ENCODE data around the gene NCOA1.

The NCOA1 gene

DNA sequence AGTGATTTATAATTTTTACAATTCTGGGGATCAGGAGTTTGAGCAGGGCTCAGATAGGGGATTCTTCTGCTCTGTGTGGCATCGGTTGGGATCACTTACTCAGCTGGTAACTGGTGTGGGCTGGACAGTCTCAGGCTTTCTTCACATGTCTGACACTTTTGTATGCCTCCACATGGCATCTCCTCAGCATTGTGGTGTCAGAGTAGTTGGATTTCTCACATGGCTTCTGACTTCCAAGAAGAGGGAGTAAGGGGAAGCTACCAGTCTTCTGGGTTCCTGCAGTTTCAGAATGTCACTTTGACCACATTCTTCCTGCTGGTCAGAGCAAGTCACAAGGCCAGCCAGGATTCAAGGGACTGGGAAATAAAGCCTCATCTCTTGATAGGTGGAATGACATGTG, 55.6 kb downstream of the NCOA1 start:
- Histone ChIP-seq H3K4me3 (ENCODE audit: low read depth, low read length) (no peak overlapping the region), H3K36me3 (ENCODE audit: control insufficient read depth in 2 of 2, insufficient read depth in 1 of 2, low read length in 2 of 2) (no peaks in the 10 kb centered on the region), H3K4me1 (ENCODE audit: control insufficient read depth, insufficient read depth, low read length) (no peaks in the 10 kb centered on the region), H3K27ac (ENCODE audit: extremely low read depth, low read depth, low read length) (no peak overlapping the region), H3K9me3 (ENCODE audit: control insufficient read depth, insufficient read depth, low read depth, low read length) (no peaks in the 10 kb centered on the region)
- ChIA-PET CTCF (no interaction called here), POLR2A (no interaction called here)
- TF ChIP-seq, protein P1, sequence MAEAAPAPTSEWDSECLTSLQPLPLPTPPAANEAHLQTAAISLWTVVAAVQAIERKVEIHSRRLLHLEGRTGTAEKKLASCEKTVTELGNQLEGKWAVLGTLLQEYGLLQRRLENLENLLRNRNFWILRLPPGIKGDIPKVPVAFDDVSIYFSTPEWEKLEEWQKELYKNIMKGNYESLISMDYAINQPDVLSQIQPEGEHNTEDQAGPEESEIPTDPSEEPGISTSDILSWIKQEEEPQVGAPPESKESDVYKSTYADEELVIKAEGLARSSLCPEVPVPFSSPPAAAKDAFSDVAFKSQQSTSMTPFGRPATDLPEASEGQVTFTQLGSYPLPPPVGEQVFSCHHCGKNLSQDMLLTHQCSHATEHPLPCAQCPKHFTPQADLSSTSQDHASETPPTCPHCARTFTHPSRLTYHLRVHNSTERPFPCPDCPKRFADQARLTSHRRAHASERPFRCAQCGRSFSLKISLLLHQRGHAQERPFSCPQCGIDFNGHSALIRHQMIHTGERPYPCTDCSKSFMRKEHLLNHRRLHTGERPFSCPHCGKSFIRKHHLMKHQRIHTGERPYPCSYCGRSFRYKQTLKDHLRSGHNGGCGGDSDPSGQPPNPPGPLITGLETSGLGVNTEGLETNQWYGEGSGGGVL (tag by site-specific recombination; IDR thresholded peaks at IDR 0.05), result no peak
- TF ChIP-seq GLI4 (tag by site-specific recombination; IDR thresholded peaks at IDR 0.05) (no peak), GLIS1 (tag by site-specific recombination; IDR thresholded peaks at IDR 0.05) (no peak), ZFP69B (tag by site-specific recombination; IDR thresholded peaks at IDR 0.05) (no peak), BCL11A (tag by site-specific recombination; IDR thresholded peaks at IDR 0.05; ENCODE audit: low read depth) (no peak), ZNF202 (tag by site-specific recombination; IDR thresholded peaks at IDR 0.05; ENCODE audit: borderline replicate concordance) (no peak), ZNF112 (tag by site-specific recombination; IDR thresholded peaks at IDR 0.05) (no peak), TRIM28 (IDR thresholded peaks at IDR 0.05; ENCODE audit: borderline replicate concordance, low read length) (no peak), SP7 (tag by site-specific recombination; IDR thresholded peaks at IDR 0.05) (no peak), ZNF24 (tag by site-specific recombination; IDR thresholded peaks at IDR 0.05) (no peak), ZNF140 (tag by site-specific recombination; IDR thresholded peaks at IDR 0.05) (no peak)
- TF ChIP-seq, protein P2, sequence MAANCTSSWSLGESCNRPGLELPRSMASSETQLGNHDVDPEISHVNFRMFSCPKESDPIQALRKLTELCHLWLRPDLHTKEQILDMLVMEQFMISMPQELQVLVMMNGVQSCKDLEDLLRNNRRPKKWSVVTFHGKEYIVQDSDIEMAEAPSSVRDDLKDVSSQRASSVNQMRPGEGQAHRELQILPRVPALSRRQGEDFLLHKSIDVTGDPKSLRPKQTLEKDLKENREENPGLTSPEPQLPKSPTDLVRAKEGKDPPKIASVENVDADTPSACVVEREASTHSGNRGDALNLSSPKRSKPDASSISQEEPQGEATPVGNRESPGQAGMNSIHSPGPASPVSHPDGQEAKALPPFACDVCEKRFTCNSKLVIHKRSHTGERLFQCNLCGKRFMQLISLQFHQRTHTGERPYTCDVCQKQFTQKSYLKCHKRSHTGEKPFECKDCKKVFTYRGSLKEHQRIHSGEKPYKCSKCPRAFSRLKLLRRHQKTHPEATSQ (tag by site-specific recombination; IDR thresholded peaks at IDR 0.05), result no peak
- TF ChIP-seq, protein P3, sequence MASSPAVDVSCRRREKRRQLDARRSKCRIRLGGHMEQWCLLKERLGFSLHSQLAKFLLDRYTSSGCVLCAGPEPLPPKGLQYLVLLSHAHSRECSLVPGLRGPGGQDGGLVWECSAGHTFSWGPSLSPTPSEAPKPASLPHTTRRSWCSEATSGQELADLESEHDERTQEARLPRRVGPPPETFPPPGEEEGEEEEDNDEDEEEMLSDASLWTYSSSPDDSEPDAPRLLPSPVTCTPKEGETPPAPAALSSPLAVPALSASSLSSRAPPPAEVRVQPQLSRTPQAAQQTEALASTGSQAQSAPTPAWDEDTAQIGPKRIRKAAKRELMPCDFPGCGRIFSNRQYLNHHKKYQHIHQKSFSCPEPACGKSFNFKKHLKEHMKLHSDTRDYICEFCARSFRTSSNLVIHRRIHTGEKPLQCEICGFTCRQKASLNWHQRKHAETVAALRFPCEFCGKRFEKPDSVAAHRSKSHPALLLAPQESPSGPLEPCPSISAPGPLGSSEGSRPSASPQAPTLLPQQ (tag by site-specific recombination; IDR thresholded peaks at IDR 0.05), result no peak
- TF ChIP-seq, protein P4, sequence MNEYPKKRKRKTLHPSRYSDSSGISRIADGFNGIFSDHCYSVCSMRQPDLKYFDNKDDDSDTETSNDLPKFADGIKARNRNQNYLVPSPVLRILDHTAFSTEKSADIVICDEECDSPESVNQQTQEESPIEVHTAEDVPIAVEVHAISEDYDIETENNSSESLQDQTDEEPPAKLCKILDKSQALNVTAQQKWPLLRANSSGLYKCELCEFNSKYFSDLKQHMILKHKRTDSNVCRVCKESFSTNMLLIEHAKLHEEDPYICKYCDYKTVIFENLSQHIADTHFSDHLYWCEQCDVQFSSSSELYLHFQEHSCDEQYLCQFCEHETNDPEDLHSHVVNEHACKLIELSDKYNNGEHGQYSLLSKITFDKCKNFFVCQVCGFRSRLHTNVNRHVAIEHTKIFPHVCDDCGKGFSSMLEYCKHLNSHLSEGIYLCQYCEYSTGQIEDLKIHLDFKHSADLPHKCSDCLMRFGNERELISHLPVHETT (tag by site-specific recombination; IDR thresholded peaks at IDR 0.05), result no peak
- TF ChIP-seq, protein P5, sequence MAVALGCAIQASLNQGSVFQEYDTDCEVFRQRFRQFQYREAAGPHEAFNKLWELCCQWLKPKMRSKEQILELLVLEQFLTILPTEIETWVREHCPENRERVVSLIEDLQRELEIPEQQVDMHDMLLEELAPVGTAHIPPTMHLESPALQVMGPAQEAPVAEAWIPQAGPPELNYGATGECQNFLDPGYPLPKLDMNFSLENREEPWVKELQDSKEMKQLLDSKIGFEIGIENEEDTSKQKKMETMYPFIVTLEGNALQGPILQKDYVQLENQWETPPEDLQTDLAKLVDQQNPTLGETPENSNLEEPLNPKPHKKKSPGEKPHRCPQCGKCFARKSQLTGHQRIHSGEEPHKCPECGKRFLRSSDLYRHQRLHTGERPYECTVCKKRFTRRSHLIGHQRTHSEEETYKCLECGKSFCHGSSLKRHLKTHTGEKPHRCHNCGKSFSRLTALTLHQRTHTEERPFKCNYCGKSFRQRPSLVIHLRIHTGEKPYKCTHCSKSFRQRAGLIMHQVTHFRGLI (tag by site-specific recombination; IDR thresholded peaks at IDR 0.05), result no peak
- TF ChIP-seq, protein P6, sequence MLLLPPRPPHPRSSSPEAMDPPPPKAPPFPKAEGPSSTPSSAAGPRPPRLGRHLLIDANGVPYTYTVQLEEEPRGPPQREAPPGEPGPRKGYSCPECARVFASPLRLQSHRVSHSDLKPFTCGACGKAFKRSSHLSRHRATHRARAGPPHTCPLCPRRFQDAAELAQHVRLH (tag by site-specific recombination; IDR thresholded peaks at IDR 0.05), result no peak

DNA sequence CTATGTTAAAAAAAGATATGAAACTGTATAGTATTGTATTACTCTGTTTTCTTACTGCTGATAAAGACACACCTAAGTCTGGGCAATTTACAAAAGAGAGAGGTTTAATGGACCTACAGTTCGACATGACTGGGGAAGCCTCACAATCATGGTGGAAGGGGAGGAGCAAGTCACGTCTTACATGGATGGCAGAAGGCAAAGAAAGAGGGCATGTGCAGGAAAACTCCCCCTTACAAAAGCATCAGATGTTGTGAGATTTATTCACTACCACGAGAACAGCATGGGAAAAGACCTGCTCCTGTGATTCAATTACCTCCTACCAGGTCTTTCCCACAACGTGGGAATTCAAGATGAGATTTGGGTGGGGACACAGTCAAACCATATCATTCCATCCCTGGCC, 57.0 kb downstream of the NCOA1 start:
- CTCF ChIA-PET, result no interaction called here
- no peak overlapping the region for H3K27ac ChIP-seq (ENCODE audit: extremely low read depth, low read depth, low read length)
- POLR2A ChIA-PET, result no interaction called here
- TF ChIP-seq ZFP3 (tag by site-specific recombination; IDR thresholded peaks at IDR 0.05; ENCODE audit: low read depth) (no peak), ZNF664 (tag by site-specific recombination; IDR thresholded peaks at IDR 0.05) (no peak), ZNF114 (tag by site-specific recombination; IDR thresholded peaks at IDR 0.05) (no peak), ZNF248 (tag by site-specific recombination; IDR thresholded peaks at IDR 0.05) (no peak), ZNF791 (tag by site-specific recombination; IDR thresholded peaks at IDR 0.05) (no peak), ZNF626 (tag by site-specific recombination; IDR thresholded peaks at IDR 0.05) (no peak), GFI1B (tag by site-specific recombination; IDR thresholded peaks at IDR 0.05) (no peak)
- TF ChIP-seq, protein P4 (tag by site-specific recombination; IDR thresholded peaks at IDR 0.05), result no peak
- H3K4me1 ChIP-seq (ENCODE audit: control insufficient read depth, insufficient read depth, low read length), result no peaks in the 10 kb centered on the region
- H3K36me3 ChIP-seq (ENCODE audit: control insufficient read depth in 2 of 2, insufficient read depth in 1 of 2, low read length in 2 of 2), result no peaks in the 10 kb centered on the region
- no peak overlapping the region for H3K4me3 ChIP-seq (ENCODE audit: low read depth, low read length)
- H3K9me3 ChIP-seq (ENCODE audit: control insufficient read depth, insufficient read depth, low read depth, low read length), result no peaks in the 10 kb centered on the region
